GM12878 (cell line): ENCODE data around the gene ATF4. TPM values are rescaled to one million over a fixed set of nuclear protein-coding genes. Genes with fewer than 3 reads are reported as not detected.

ENCODE experiments used
- BACH1 ChIP-seq: fragments of 450-650 bp; IDR thresholded peaks from 2 replicates; pipeline ENCODE4 v1.6.1; 2017; ENCODE audit warnings: mild to moderate bottlenecking, borderline replicate concordance
- BHLHE40 ChIP-seq, 2 experiments: fragments of 450-650 bp in 1 of 2; IDR thresholded peaks; 2 replicates each; pipeline ENCODE4 v1.6.1; 2011 to 2017; ENCODE audit warnings: low read depth in 2 of 2, borderline replicate concordance in 1 of 2, improper control_type of control experiment in 1 of 2, low read length in 1 of 2, mild to moderate bottlenecking in 1 of 2
- CBX3 ChIP-seq: fragments of 200-600 bp; sonication (generic); IDR thresholded peaks from 2 replicates; pipeline ENCODE4 v1.6.1; 2016; ENCODE audit warnings: low read depth, borderline replicate concordance
- KLF5 ChIP-seq: fragments of 450-650 bp; IDR thresholded peaks from 2 replicates; pipeline ENCODE4 v1.6.1; 2014; ENCODE audit warnings: mild to moderate bottlenecking; ENCODE audit not compliant: partially characterized antibody
- LARP7 ChIP-seq: fragments of 450-650 bp; IDR thresholded peaks from 2 replicates; pipeline ENCODE4 v1.6.1; 2017; ENCODE audit warnings: mild to moderate bottlenecking
- MTA3 ChIP-seq: IDR thresholded peaks from 2 replicates; pipeline ENCODE4 v1.6.1; 2012; ENCODE audit warnings: low read length, inconsistent platforms, borderline replicate concordance
- NR2F1 ChIP-seq: fragments of 450-650 bp; conservative IDR thresholded peaks from 2 replicates; pipeline ENCODE4 v1.6.1; 2017; ENCODE audit warnings: mild to moderate bottlenecking
- PAX5 ChIP-seq: IDR thresholded peaks from 2 replicates; pipeline ENCODE4 v1.6.1; 2011; ENCODE audit warnings: low read depth, low read length, borderline replicate concordance
- PAX8 ChIP-seq: fragments of 450-650 bp; IDR thresholded peaks from 2 replicates; pipeline ENCODE4 v1.6.1; 2017; ENCODE audit warnings: mild to moderate bottlenecking, moderate library complexity
- POLR2AphosphoS2 ChIP-seq: IDR thresholded peaks from 2 replicates; pipeline ENCODE4 v1.6.1; 2011; ENCODE audit warnings: low read depth, mild to moderate bottlenecking, low read length, improper control_type of control experiment, moderate library complexity
- POU2F2 ChIP-seq: IDR thresholded peaks from 3 replicates; pipeline ENCODE4 v1.6.1; 2011; ENCODE audit warnings: low read depth, mild to moderate bottlenecking, low read length, borderline replicate concordance
- SREBF2 ChIP-seq: IDR thresholded peaks from 2 replicates; pipeline ENCODE4 v1.6.1; 2012; ENCODE audit warnings: mild to moderate bottlenecking, low read length
- SRF ChIP-seq, 2 experiments: IDR thresholded peaks; 2 replicates each; pipeline ENCODE4 v1.6.1; 2011; ENCODE audit warnings: low read depth in 2 of 2, low read length in 2 of 2, mild to moderate bottlenecking in 1 of 2, moderate library complexity in 1 of 2
- TCF3 ChIP-seq: IDR thresholded peaks from 2 replicates; pipeline ENCODE4 v1.6.1; 2012; ENCODE audit warnings: low read depth, mild to moderate bottlenecking, low read length, borderline replicate concordance; ENCODE audit not compliant: insufficient read depth
- WRNIP1 ChIP-seq: IDR thresholded peaks from 2 replicates; pipeline ENCODE4 v1.6.1; 2011; ENCODE audit warnings: low read depth, low read length, improper control_type of control experiment, borderline replicate concordance
- ZNF24 ChIP-seq: fragments of 450-650 bp; IDR thresholded peaks from 2 replicates; pipeline ENCODE4 v1.6.1; 2017; ENCODE audit warnings: antibody characterized with exemption, mild to moderate bottlenecking
- ZNF274 ChIP-seq: IDR thresholded peaks from one replicate; pipeline ENCODE4 v1.8.0; 2011; ENCODE audit not compliant: insufficient read length, insufficient read depth
- ZNF384 ChIP-seq: IDR thresholded peaks from 2 replicates; pipeline ENCODE4 v1.6.1; 2012; ENCODE audit warnings: low read depth, mild to moderate bottlenecking, low read length, improper control_type of control experiment, borderline replicate concordance
- polyA plus RNA-seq, 11 experiments: library from polyadenylated mRNA; depleted of rRNA in 4 of 11; unstranded in 6 of 11; stranded (reverse) in 5 of 11; fragments of >200 nt; fragmentation: Nextera tagmentation in 4 of 11; fragmentation: Illumina TruSeq in 1 of 11; extraction: Ambion mirVana in 4 of 11; extraction: Trizol in 1 of 11; gene quantifications; 1 replicate in 1 of 11; 2 replicates in 10 of 11; pipeline versions ENCODE4 v1.2.1 to v1.2.3, GENCODE V29; 2011 to 2016; ENCODE audit warnings: inconsistent platforms in 2 of 11, missing spikeins in 2 of 11, low read depth in 1 of 11
- total RNA-seq, 4 experiments: library from RNA; depleted of rRNA in 3 of 4; stranded (reverse); fragments of >200 nt in 3 of 4; fragmentation: Illumina TruSeq in 1 of 4; extraction: Trizol in 1 of 4; gene quantifications; 2 replicates each; pipeline versions ENCODE4 v1.2.1 to v1.2.3, GENCODE V29; 2013 to 2021
- TF ChIP-seq, protein P1 (sequence below): fragments of 450-650 bp; IDR thresholded peaks from 2 replicates; pipeline ENCODE4 v1.6.1; 2017; ENCODE audit warnings: borderline replicate concordance
- TF ChIP-seq, protein P2 (sequence below): IDR thresholded peaks from 2 replicates; pipeline ENCODE4 v1.6.1; 2012; ENCODE audit warnings: low read depth, low read length, improper control_type of control experiment
- TF ChIP-seq, protein P3 (sequence below): IDR thresholded peaks from 2 replicates; pipeline ENCODE4 v1.6.1; 2012; ENCODE audit warnings: mild to moderate bottlenecking, low read depth, low read length

ATF4 gene
- total and polyA plus RNA-seq, 10 of the 15 experiments (the other 5 are each of a cell fraction or from before 2014, with no cell fraction given) = 88.3 to 605 (median 320) TPM

DNA sequence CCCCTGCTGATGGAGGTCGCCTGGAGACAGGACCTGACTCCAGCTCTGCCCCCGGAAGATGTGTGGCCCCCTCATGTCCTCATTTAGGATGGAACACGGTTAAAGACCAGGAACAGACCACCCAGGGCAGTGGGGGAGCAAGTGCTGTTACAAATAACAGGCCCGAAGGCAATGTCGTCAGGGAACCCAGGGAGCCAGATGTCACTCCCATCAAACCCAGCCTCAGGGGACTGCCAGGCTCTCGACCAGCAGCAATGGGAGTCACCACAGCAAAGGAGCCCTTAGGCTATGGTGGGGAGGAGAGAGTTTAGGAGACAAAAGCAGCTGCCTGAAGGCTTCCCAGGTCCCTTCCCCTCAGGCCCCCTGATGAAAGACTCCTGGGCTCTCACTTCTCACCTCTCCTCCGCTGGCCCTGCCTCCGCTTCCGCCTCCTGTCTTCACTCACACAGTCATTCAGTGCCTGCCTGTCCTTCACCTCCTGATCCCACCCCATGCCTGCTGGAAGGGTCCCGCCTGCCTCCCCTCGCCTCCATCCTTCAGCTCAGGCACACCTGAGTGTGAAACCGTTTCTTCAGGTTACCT is 7.8 kb downstream of the ATF4 start (continued):
- TF ChIP-seq, protein P1, sequence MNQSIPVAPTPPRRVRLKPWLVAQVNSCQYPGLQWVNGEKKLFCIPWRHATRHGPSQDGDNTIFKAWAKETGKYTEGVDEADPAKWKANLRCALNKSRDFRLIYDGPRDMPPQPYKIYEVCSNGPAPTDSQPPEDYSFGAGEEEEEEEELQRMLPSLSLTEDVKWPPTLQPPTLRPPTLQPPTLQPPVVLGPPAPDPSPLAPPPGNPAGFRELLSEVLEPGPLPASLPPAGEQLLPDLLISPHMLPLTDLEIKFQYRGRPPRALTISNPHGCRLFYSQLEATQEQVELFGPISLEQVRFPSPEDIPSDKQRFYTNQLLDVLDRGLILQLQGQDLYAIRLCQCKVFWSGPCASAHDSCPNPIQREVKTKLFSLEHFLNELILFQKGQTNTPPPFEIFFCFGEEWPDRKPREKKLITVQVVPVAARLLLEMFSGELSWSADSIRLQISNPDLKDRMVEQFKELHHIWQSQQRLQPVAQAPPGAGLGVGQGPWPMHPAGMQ = no peak
- TF ChIP-seq WRNIP1 (no peak; the same call in 1 of the 2 replicates), BHLHE40 (IDR thresholded peaks at IDR 0.05; ENCODE audit: borderline replicate concordance in 1 of 2, low read depth in 2 of 2, low read length in 1 of 2) (no peak), SRF (IDR thresholded peaks at IDR 0.05; ENCODE audit: low read depth in 2 of 2, low read length in 2 of 2) (no peak), ZNF384 (no peak), KLF5 (no peak), SREBF2 (no peak), CBX3 (no peak), BACH1 (peak; percentile 5; the same call in 1 of the 2 replicates), TCF3 (no peak), MTA3 (no peak), ZNF24 (no peak), PAX8 (no peak), PAX5 (no peak), ZNF274 (no peak), NR2F1 (peak; percentile 41; the same call in 1 of the 2 replicates), LARP7 (no peak), POU2F2 (no peak), POLR2AphosphoS2 (peak; percentile 23)
- TF ChIP-seq, protein P2, sequence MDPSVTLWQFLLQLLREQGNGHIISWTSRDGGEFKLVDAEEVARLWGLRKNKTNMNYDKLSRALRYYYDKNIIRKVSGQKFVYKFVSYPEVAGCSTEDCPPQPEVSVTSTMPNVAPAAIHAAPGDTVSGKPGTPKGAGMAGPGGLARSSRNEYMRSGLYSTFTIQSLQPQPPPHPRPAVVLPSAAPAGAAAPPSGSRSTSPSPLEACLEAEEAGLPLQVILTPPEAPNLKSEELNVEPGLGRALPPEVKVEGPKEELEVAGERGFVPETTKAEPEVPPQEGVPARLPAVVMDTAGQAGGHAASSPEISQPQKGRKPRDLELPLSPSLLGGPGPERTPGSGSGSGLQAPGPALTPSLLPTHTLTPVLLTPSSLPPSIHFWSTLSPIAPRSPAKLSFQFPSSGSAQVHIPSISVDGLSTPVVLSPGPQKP = no peak
- TF ChIP-seq, protein P3, sequence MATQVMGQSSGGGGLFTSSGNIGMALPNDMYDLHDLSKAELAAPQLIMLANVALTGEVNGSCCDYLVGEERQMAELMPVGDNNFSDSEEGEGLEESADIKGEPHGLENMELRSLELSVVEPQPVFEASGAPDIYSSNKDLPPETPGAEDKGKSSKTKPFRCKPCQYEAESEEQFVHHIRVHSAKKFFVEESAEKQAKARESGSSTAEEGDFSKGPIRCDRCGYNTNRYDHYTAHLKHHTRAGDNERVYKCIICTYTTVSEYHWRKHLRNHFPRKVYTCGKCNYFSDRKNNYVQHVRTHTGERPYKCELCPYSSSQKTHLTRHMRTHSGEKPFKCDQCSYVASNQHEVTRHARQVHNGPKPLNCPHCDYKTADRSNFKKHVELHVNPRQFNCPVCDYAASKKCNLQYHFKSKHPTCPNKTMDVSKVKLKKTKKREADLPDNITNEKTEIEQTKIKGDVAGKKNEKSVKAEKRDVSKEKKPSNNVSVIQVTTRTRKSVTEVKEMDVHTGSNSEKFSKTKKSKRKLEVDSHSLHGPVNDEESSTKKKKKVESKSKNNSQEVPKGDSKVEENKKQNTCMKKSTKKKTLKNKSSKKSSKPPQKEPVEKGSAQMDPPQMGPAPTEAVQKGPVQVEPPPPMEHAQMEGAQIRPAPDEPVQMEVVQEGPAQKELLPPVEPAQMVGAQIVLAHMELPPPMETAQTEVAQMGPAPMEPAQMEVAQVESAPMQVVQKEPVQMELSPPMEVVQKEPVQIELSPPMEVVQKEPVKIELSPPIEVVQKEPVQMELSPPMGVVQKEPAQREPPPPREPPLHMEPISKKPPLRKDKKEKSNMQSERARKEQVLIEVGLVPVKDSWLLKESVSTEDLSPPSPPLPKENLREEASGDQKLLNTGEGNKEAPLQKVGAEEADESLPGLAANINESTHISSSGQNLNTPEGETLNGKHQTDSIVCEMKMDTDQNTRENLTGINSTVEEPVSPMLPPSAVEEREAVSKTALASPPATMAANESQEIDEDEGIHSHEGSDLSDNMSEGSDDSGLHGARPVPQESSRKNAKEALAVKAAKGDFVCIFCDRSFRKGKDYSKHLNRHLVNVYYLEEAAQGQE = no peak
